ENCODE measurements around the gene AQP9.
"Not testable (repeated sequence)": the region's sequence is repeated elsewhere in the genome, so short reads cannot be mapped to it uniquely, and the experiment has no call there.

Gene AQP9

GRCh38 chr15:58111718-58112104, 26.5 kb upstream of the AQP9 start:
- TF ChIP-seq CTCF (conservative IDR thresholded peaks at IDR 0.05) = no peak

GRCh38 chr15:58113358-58113757, 24.8 kb upstream of the AQP9 start:
- not testable (repeated sequence) for H3K27ac ChIP-seq

More at GRCh38 chr15:58111718-58112104, 26.5 kb upstream of the AQP9 start:
- no peak overlapping the region for H3K27ac ChIP-seq

- no peak overlapping the region for H3K27ac ChIP-seq
- TF ChIP-seq CTCF (conservative IDR thresholded peaks at IDR 0.05) = no peak
Observed at GRCh38 chr15:58114388-58114787, 23.8 kb upstream of the AQP9 start.

- H3K27ac ChIP-seq = no peak overlapping the region
- no peak for TF ChIP-seq CTCF (conservative IDR thresholded peaks at IDR 0.05)
Observed at GRCh38 chr15:58114812-58115211, 23.4 kb upstream of the AQP9 start.

GRCh38 chr15:58115692-58116091, 22.5 kb upstream of the AQP9 start:
- peak; percentile 49; the same call in 1 of the 2 replicates for TF ChIP-seq CTCF (conservative IDR thresholded peaks at IDR 0.05)
- H3K27ac ChIP-seq = no peak overlapping the region

- H3K27ac ChIP-seq = no peak overlapping the region
- no peak for TF ChIP-seq CTCF (conservative IDR thresholded peaks at IDR 0.05)
Observed at GRCh38 chr15:58117619-58118018, 20.6 kb upstream of the AQP9 start.

GRCh38 chr15:58118272-58118671, 19.9 kb upstream of the AQP9 start:
- TF ChIP-seq CTCF (conservative IDR thresholded peaks at IDR 0.05) = no peak
- H3K27ac ChIP-seq = no peak overlapping the region

- no peak overlapping the region for H3K27ac ChIP-seq
- no peak for TF ChIP-seq CTCF (conservative IDR thresholded peaks at IDR 0.05)
Observed at GRCh38 chr15:58119016-58119415, 19.2 kb upstream of the AQP9 start.

Data from VCaP (cell line).